ENCODE measurements around the gene CAP1.

The CAP1 gene

DNA sequence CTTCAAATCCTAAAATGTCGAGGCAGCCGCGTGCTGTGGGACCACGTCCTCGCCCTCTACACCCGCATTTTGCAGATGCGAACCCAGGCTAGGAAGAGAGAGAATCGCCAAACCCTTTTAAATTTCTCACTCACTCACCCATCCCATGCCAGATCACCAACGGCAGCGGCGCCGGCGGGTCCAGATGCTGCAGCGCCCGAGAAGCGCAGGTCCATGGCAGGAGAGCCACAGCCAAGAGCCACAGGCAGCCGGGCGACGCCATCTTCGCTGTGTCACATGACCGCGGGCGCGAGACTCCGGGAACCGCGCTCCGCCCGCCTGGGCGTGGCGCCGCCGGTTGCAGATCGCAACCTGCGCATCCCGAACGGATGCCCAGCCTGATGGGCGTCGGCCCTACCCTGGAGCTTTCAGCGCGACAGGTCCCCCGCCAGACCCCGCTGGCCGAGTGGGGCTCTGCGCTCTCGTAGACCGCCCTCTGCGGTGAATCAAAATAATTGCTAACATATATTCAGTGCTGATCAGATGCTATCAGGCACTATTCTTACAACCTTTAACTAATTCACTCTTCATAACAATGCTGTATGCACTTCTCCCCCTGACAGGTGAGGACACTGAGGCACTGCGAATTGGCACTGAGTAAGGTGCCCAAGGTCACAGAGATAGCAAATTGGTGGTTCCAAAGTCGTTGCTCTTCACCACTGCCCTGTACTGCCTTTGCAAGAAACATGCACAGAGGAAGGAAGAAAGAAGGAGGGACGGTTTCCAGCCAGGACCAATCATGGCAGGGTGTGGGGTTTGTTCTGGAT, 56.7 kb downstream of the CAP1 start, which contains the start of gene PPT1:
TSS of gene PPT1 (minus strand) at position 276 of the 806 bp plus-strand sequence. CDS start at position 262, 14 bp downstream.
- DNase-seq, result peak; percentile 68

DNA sequence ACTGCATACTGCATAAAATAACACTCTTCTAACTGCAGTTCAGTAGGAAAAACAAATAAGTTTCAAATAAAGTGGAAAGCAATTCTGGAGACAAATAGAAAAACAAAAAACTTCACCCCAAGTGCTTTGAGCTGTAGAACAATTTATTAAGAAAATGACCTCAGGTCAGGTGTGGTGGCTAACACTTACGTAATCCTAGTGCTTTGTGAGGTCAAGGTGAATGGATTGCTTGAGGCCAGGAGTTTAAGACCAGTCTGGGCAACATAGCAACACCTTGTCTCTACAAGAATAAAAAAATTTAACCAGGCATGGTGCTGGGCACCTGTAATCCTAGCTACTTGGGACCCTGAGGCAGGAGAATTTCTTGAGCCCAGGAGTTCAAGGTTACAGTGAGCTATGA, 61.5 kb downstream of the CAP1 start:
- DNase-seq, result no peak

DNA sequence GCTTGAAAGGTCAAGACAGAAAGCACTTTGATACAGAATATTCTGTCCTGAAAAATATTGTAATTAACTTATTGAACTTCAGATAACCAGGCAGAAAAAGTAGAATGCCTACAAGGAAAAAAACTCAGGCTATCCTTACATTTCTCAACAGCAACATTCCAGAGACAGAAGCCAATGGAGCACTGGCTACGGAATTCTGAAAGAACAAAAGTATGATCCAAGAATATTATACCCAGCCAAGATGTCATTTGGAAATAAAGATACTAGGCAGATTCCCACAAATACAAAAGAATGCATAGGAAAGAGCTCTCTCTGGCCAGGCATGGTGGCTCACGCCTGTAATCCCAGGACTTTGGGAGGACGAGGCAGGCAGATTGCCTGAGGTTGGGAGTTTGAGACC, 62.4 kb downstream of the CAP1 start:
- no peak for DNase-seq

DNA sequence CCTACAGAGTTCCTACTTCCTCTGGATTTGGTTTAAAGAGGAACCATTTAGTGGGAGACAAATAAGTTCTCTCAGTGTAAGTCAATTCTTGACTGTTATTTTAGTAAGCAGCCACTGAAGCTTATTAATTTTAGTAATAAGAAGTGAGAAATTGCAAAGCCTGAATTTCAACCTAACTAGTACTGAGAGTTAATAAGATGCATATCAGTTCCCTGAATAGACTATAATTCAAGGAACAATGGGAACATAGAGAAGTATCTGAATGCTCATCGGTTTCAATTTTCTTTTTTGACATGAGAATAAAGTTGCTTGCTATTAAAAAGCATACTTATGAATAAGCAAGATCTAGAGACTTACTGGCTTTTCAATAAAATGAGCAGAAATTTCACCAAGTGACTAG, 64.5 kb downstream of the CAP1 start:
- no peak for DNase-seq

DNA sequence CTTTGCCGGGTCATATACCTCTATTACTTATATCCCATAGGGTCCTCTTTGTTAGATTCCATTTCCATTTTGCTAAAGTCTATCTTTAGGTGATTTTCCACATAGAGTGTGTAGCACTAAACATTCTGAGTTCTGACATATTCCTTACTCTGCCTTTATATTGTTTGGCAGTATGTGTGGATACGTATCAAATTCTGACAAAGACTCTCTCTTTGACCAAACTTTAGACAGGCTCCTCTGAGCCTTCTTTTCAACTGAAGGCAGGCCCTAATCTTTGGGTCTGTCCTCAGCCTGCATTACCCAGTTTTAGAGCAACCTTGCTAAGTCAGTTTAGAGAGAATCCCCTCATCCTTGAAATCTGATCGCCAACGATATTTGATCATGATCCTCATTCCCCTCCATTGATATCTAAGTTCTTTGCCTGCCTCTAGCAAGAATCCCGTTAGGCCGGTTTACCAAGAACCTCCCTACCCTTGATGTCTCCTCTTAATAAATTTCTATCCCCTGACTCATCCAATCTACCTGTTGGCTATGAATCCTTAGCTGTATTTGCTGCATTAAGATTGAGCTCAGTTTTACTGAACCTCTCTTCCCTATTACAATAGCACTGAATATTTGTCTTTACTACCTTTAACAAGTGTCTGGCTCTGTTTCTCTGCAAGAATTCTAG, 66.9 kb downstream of the CAP1 start:
- no peak for DNase-seq

DNA sequence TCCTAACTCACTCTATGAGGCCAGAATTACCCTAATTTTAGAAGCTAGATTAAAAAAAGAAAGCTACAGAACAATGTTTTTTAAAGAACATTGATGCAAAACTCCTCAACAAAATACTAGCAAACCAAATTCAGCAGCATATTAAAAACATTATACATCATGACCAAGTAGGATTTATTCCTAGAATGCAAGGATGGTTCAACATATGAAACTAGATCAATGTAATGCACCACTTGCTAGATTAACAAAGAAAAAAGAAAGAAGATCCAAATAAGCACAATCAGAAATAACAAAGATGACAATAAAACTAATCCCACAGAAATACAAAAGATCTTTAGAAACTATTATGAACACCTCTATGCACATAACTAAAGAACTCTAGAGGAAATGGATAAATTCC, 69.9 kb downstream of the CAP1 start:
- DNase-seq, result no peak

DNA sequence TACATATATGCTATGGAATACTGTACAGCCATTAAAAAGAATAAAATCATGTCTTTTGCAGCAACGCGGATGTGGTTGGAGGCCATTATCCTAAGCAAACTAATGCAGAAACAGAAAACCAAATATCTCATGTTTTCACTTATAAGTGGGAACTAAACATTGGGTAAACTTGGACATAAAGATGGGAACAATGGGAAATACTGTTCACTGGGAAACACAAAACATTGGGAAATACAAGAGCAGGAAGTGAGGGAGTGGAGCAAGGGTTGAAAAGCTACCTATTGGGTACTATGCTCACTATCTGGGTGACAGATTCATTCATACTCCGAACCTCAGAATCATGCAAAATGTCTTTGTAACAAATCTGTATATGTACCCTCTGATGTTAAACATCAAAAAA, 73.9 kb downstream of the CAP1 start:
- no peak for DNase-seq

DNA sequence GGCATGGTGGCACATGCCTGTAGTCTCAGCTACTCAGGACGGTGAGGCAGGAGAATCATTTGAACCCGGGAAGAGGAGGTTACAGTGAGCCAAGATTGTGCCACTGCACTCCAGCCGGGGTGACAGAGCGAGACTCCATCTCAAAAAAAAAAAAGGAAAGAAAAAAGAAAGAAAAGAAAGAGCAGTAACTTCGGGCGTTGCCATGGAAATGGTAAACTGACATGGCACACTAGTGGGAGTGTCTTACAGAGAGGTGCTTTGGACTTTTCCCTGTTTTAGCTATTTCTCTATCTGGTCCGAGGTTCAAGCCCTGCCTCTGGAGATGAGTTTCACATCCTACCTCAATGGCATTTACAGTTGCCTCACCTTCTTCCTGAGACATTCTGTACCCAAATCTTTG, 79.6 kb downstream of the CAP1 start:
- no peak for DNase-seq

Data from fibroblast of skin of scalp (primary cell).